DND-41 (cell line): ENCODE measurements around the gene CDH23.

Experiments used
- ATAC-seq: fragments of 200-7000 bp; cut with Tn5 transposase; 3 replicates; pipeline ENCODE4 v1.9.1; 2021; ENCODE audit warnings: low read depth; ENCODE audit not compliant: insufficient read depth
- DNase-seq: peaks from one replicate; pipeline ENCODE4 v3.0.0-alpha.2; 2020
- H2AFZ ChIP-seq: 2 replicates; pipeline ENCODE4 v1.6.0; 2012; ENCODE audit warnings: low read depth, low read length
- H3K27ac ChIP-seq: 2 replicates; pipeline ENCODE4 v1.5.1; 2012; ENCODE audit warnings: low read length, inconsistent platforms
- H3K27me3 ChIP-seq: fragments of 200-600 bp; sonication (generic); 2 replicates; pipeline ENCODE4 v1.6.0; 2012; ENCODE audit warnings: low read length, mild to moderate bottlenecking, inconsistent platforms; ENCODE audit not compliant: insufficient read depth, poor library complexity
- H3K36me3 ChIP-seq: 2 replicates; pipeline ENCODE4 v1.5.1; 2012; ENCODE audit warnings: low read length, inconsistent platforms; ENCODE audit not compliant: insufficient read depth
- H3K4me1 ChIP-seq: 2 replicates; pipeline ENCODE4 v1.5.1; 2012; ENCODE audit warnings: mild to moderate bottlenecking, low read length; ENCODE audit not compliant: insufficient read depth
- H3K4me2 ChIP-seq: 2 replicates; pipeline ENCODE4 v1.6.0; 2012; ENCODE audit warnings: mild to moderate bottlenecking, moderate library complexity, low read length, inconsistent platforms; ENCODE audit not compliant: insufficient read depth
- H3K4me3 ChIP-seq, 2 experiments: fragments of 200-600 bp in 1 of 2; shearing (Covaris generic) in 1 of 2; 2 replicates each; pipeline ENCODE4 v1.5.1; 2012 to 2016; ENCODE audit warnings: inconsistent platforms in 2 of 2, low read length in 2 of 2, mild to moderate bottlenecking in 2 of 2, low read depth in 1 of 2, moderate library complexity in 1 of 2
- H3K79me2 ChIP-seq: 2 replicates; pipeline ENCODE4 v1.6.0; 2012; ENCODE audit warnings: low read length, inconsistent platforms; ENCODE audit not compliant: insufficient read depth
- H3K9ac ChIP-seq: 2 replicates; pipeline ENCODE4 v1.6.0; 2012; ENCODE audit warnings: low read depth, mild to moderate bottlenecking, inconsistent platforms, low read length, moderate library complexity
- H3K9me3 ChIP-seq: 2 replicates; pipeline ENCODE4 v1.5.1; 2012; ENCODE audit warnings: low read length, moderate library complexity, mild to moderate bottlenecking, inconsistent platforms; ENCODE audit not compliant: insufficient read depth, severe bottlenecking
- H4K20me1 ChIP-seq: 2 replicates; pipeline ENCODE4 v1.6.0; 2012; ENCODE audit warnings: low read length; ENCODE audit not compliant: insufficient read depth
- EZH2 ChIP-seq: IDR thresholded peaks from 3 replicates; pipeline ENCODE4 v1.6.1; 2012; ENCODE audit warnings: borderline replicate concordance, low read depth, mild to moderate bottlenecking, moderate library complexity, low read length, inconsistent platforms; ENCODE audit not compliant: severe bottlenecking
- TF ChIP-seq, protein P1 (sequence below): IDR thresholded peaks from 2 replicates; pipeline ENCODE4 v1.5.1; 2012; ENCODE audit warnings: borderline replicate concordance, low read length, moderate library complexity, mild to moderate bottlenecking; ENCODE audit not compliant: poor library complexity, severe bottlenecking; ENCODE audit errors: extremely low read depth

The CDH23 gene

DNA sequence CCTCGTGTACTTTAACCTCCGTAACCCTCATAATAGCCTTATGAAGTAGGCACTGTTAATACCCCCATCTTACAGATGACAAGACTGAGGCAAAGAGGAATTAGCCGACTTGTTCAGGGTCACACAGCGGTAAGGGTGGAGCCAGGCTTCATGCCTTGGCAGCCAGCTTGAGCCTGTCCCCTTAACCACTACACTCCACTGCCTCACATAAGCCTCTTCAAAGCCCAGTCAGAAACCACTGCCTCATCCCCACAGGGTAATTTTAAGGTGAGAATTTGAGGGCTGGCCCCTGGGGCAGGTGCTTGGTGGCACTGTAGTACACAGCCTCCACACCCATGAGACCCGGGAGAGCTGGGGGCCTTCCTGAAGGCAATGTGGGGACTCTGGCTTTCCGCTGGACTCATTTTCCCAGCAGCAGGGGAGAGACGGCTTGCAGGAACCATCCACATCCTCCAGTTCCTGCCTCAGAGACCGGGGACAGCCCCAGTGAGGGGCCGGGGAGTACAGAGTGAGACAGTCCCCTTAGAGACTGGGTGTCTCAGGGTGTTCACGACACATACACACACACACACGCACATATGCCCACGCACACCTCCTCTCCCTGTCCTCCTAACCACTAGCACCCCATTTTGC lies 330.5 kb downstream of the CDH23 start:
- Histone ChIP-seq H3K27ac (peak overlapping the region; percentile 82), H3K36me3 (no peaks in the 10 kb centered on the region), H2AFZ (no peak overlapping the region), H3K4me1 (peaks cover 42% of the 10 kb centered on the region), H3K79me2 (no peaks in the 10 kb centered on the region), H3K4me3 (no peak overlapping the region), H3K9me3 (no peaks in the 10 kb centered on the region), H3K9ac (peak overlapping the region; percentile 9), H3K27me3 (no peaks in the 10 kb centered on the region), H3K4me2 (peak overlapping the region; percentile 18), H4K20me1 (no peaks in the 10 kb centered on the region)
- peak; percentile 41 for DNase-seq
- TF ChIP-seq, protein P1, sequence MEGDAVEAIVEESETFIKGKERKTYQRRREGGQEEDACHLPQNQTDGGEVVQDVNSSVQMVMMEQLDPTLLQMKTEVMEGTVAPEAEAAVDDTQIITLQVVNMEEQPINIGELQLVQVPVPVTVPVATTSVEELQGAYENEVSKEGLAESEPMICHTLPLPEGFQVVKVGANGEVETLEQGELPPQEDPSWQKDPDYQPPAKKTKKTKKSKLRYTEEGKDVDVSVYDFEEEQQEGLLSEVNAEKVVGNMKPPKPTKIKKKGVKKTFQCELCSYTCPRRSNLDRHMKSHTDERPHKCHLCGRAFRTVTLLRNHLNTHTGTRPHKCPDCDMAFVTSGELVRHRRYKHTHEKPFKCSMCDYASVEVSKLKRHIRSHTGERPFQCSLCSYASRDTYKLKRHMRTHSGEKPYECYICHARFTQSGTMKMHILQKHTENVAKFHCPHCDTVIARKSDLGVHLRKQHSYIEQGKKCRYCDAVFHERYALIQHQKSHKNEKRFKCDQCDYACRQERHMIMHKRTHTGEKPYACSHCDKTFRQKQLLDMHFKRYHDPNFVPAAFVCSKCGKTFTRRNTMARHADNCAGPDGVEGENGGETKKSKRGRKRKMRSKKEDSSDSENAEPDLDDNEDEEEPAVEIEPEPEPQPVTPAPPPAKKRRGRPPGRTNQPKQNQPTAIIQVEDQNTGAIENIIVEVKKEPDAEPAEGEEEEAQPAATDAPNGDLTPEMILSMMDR: no peak
- ATAC-seq: peak; percentile 40

DNA sequence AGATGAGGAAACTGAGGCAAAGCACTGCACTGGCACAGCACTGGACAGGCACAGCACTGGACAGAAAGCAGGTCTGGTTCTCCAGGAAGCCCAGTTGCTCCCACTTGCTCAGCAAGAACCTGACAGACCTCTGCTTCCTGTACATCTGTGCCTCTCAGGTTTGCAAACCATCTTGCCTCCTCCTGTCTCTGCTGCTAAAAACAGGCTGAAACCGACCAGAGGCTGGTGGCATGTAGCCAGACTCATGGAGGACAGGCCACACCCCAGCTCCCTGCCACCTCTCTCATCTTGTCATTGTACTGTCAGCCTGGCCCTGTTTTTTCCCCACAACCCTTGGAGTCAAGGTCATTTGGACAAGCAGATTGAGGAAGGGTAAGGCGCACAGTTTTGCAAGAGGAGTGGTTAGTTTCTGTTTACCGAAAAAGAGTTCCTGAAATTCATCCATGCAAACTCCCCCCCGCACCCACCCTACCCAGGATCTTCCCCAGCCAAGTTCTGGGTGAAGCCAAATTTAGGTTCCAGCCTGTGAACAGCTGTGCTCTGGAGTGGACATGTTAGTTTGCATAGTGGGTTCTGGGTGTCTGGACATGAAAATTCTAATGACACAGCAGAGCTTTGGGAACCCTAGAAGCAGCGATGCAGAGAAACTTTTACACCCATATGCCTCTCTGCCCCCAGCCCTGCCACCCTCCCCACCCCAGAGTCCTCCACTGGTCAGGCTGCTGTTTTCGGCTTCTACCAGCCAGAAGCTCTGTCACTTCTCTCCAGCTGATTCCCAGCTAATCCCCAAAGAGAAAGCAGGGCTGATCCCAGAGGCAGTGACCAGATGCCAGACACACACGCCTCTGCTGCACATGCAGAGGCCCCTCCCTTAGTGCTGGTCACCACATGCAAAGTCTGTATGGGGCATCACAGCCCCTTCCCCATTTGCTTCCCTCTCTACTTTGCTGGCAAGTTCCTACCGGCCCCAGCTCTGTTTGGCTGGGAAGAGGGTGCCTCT lies 331.3 kb downstream of the CDH23 start:
- H3K4me1 ChIP-seq: peaks cover 40% of the 10 kb centered on the region
- no peak overlapping the region for H3K4me3 ChIP-seq
- H3K4me2 ChIP-seq: peak overlapping the region; percentile 18
- H3K9ac ChIP-seq: peak overlapping the region; percentile 9; the same call in 1 of the 2 replicates
- no peaks in the 10 kb centered on the region for H3K36me3 ChIP-seq
- peak overlapping the region; percentile 82 for H3K27ac ChIP-seq
- TF ChIP-seq EZH2: no peak
- TF ChIP-seq, protein P1: no peak
- no peaks in the 10 kb centered on the region for H4K20me1 ChIP-seq
- no peaks in the 10 kb centered on the region for H3K79me2 ChIP-seq
- peak; percentile 78 for DNase-seq
- H3K27me3 ChIP-seq: no peaks in the 10 kb centered on the region
- H2AFZ ChIP-seq: no peak overlapping the region
- ATAC-seq: peak; percentile 71
- no peaks in the 10 kb centered on the region for H3K9me3 ChIP-seq

DNA sequence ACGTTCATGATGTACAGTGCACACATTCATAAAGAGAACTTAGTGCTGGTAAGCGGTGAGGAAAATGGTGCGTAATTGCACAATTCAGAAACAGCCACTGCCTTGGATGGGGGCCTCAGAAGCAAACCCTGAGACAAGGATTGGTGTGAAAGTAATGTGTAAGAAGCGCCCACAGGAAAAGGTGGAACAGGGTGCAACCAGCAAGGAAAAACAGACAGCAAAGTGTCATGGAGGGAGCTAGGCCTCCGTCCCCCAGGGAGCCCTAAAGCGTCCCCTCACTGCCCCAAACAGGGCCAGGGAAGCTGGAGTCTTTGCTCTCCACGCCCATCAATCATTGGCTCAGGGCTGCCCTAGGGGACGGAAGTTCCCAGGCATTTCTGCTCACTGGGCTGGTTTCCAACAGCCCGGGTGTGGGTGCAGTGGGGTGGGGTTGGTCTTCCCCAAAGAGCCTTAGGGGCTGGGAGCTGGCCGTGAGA lies 332.5 kb downstream of the CDH23 start:
- H3K36me3 ChIP-seq: no peaks in the 10 kb centered on the region
- H3K79me2 ChIP-seq: no peaks in the 10 kb centered on the region
- TF ChIP-seq, protein P1: no peak
- no peak for TF ChIP-seq EZH2
- H3K9ac ChIP-seq: no peak overlapping the region
- no peak overlapping the region for H3K4me2 ChIP-seq
- peaks cover 29% of the 10 kb centered on the region for H3K4me1 ChIP-seq
- no peak overlapping the region for H2AFZ ChIP-seq
- no peaks in the 10 kb centered on the region for H4K20me1 ChIP-seq
- DNase-seq (no peak), ATAC-seq (no peak)
- H3K27ac ChIP-seq: no peak overlapping the region
- no peak overlapping the region for H3K4me3 ChIP-seq
- no peaks in the 10 kb centered on the region for H3K27me3 ChIP-seq
- H3K9me3 ChIP-seq: no peaks in the 10 kb centered on the region
